GM21447 (cell line): ENCODE data around the gene NAP1L2.
A peak's percentile ranks its signal among the peaks of the same experiment; 100 is the strongest.
"Not testable (repeated sequence)": the region's sequence is repeated elsewhere in the genome, so short reads cannot be mapped to it uniquely, and the experiment has no call there.

Experiments
- ATAC-seq: cut with Tn5 transposase; IDR thresholded peaks from one replicate; pipeline ENCODE4 v1.9.1; 2021; ENCODE audit not compliant: unreplicated experiment

Gene NAP1L2, protein sequence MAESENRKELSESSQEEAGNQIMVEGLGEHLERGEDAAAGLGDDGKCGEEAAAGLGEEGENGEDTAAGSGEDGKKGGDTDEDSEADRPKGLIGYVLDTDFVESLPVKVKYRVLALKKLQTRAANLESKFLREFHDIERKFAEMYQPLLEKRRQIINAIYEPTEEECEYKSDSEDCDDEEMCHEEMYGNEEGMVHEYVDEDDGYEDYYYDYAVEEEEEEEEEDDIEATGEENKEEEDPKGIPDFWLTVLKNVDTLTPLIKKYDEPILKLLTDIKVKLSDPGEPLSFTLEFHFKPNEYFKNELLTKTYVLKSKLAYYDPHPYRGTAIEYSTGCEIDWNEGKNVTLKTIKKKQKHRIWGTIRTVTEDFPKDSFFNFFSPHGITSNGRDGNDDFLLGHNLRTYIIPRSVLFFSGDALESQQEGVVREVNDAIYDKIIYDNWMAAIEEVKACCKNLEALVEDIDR

DNA sequence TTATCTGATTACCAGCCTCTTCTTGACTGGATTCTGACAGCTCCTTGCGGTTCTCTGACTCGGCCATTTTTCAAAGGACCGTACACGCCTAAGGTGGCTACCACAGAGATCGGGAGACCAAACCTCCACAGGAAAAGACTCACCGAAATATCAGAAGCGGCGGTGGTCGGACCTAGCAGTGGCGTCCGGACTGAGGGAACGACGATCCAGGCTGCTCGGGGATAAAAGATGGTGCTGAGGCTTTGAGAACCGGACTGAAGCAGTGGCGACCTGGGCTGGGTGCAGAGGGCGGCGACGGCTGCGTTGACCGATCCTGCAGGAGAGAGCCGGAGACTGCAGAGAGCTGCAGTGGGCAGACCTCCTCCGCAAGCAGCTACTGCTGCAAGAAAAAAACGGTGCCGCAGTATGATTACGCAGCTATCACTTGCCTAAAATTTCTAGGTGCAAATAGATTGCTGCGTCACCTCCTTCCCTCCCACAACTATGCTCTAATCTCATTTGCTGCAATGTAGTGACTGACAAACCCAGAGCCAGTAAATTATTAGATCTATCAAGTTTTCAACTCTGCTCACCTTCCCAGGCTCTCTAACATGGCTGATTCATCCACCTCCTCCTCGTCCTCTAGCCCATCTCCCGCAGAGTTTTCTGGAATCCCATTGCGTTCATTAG, at the start of gene NAP1L2:
Gene NAP1L2 (minus strand): TSS at position 426 of the 669 bp plus-strand sequence. CDS start 359 bp downstream, at position 67.
- ATAC-seq, result peak; percentile 90

DNA sequence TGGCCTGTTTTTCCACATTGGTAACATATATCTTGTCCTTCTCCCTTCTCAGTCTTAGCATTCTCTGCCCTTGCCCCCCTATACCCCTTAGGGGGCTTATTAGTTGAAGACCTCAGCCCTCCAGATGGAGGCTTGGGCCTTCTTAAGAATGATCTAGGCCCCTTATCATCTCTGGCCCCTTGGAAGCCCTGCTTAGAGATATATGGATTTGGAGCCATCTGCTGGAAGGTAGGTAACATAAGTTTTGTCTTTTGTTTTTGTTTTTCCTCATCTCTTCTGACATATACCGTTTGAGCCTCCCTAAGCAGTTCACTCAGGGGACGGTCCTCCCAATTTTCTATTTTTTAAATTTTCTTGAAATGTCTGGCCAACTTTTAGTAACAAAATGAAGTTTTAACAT, 48.3 kb upstream of the NAP1L2 start:
- no peak for ATAC-seq

DNA sequence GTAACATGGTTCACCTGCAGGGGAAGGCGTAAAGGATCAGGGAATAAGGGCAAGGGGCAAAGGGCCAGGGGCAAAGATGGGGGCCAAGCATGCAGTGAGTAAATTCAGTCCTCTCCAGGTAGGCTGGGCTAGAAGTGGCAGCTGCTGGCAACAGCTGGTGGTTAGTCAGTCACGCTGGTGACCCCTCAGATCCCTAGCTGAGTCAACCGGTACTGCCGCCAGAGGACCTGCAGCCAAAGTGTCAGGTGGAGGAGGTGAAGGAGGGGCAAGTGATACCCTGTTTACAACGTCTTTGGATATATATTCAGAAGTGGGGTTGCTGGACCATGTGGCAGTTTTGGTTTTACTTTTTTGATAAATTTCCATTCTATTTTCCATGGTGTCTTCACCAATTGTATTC, 24.6 kb upstream of the NAP1L2 start:
- ATAC-seq, result no peak

DNA sequence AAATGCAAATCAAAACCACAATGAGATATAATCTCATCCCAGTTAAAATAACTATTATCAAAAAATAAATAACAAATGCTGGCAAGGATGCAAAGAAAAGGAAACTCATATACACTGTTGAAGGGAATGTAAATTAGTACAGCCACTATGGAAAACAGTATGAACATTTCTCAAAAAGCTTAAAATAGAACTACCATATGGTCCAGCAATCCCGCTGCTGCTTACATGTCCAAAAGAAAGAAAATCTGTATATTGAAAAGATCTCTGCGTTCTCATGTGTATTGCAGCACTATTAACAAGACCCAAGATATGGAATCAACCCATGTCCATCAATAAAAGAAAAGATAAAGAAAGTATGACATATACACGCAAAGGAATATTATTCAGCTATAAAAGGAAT, 3.0 kb upstream of the NAP1L2 start:
- no peak for ATAC-seq

DNA sequence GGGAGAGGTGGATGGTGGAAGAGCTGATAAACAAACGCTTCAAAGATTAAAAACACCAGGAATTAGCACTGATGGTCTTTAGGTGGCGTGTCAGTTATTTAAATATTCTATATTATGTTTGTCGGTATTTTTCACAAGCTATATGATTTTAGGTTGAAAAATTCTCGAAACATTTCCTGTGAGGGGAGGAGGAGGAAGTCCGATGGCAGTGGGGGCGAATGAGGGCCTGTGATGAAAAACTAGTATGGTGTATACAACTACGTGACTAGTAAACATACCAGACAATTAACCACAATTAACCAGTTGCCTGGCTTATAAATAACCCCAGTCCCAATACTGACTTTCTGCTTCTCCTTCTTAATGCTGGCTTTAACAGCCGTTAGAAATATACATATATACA, 595 bp upstream of the NAP1L2 start:
- no peak for ATAC-seq

DNA sequence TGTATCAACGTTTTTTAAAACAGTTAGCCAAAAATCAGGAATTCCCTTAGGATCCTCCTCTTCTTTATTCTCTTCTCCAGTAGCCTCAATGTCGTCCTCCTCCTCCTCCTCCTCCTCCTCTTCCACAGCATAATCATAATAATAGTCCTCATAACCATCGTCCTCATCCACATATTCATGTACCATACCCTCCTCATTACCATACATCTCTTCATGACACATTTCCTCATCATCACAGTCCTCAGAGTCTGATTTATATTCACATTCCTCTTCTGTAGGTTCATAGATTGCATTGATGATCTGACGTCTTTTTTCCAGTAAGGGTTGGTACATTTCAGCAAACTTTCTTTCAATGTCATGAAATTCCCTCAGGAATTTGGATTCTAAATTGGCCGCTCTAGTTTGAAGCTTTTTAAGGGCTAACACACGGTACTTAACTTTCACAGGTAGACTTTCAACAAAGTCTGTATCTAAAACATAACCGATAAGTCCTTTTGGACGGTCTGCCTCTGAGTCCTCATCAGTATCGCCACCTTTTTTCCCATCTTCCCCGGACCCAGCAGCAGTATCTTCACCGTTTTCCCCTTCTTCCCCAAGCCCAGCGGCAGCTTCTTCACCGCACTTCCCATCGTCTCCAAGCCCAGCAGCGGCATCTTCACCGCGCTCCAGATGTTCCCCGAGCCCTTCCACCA, 771 bp downstream of the NAP1L2 start:
- ATAC-seq, result no peak

DNA sequence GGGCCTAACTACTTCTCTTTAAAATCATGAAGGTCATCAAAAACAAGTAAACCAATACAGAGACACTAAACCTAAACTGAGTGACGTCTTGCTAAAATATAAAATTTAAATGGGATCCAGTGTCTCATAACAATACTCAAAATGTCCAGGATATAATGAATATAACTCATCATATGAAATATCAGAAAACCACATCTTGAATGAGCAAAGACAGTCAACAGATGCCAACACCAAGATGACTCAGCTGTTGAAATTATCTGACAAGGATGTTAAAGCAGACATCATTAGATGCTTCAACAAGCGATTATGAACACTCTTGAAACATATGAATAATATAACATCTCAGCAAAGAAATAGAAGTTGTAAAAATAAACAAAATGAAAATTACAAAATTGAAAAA, 8.3 kb downstream of the NAP1L2 start:
- ATAC-seq, result no peak

DNA sequence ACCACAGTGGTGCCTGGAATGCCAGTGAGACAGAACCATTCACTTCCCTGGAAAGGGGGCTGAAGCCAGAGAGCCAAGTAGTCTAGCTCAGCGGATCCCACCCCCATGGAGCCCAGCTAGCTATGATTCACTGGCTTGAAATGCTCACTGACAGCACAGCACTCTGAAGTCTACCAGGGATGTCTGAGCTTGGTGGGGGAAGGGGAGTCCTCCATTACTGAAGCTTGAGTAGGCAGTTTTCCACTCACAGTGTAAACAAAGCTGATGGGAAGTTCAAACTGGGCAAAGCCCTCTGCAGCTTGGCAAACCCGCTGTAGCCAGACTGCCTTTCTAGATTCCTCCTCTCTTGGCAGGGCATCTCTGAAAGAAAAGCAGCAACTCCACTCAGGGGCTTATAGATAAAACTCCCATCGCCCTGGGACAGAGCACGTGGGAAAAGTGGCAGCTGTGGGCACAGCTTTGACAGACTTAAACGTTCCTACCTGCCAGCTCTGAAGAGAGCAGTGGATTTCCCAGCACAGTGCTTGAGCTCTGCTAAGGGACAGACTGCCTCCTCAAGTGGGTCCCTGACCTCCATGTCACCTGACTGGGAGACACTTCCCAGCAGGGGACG, 32.0 kb downstream of the NAP1L2 start:
- ATAC-seq, result no peak

DNA sequence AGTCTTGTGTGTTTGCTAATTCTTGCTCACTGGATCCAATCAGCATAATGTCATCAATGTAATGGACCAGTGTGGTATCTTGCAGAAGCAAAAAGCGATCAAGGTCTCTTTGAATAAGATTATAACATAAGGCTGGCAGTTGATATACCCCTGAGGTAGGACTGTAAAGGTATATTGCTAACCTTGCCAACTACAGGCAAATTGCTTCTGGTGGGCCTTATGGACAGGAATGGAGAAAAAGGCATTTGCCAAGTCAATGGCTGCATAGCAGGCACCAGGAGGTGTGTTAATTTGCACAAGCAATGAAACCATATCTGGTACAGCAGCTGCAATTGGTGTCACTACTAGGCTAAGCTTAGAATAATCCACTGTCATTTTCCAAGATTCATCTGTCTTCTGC, 45.7 kb downstream of the NAP1L2 start:
- not testable (repeated sequence) for ATAC-seq
